Osteocyte (in vitro differentiated cells): Measurements from ENCODE around the gene SRGAP3. TPM values are rescaled to one million over a fixed set of nuclear protein-coding genes. Genes with fewer than 3 reads are reported as not detected.

Source experiments
- DNase-seq: peaks from one replicate; pipeline ENCODE4 v3.0.0; 2021; ENCODE audit warnings: mixed read lengths; ENCODE audit not compliant: unreplicated experiment; ENCODE audit errors: extremely low spot score
- H3K27ac Mint-ChIP-seq: one replicate; pipeline ENCODE4 v1.8.0; 2021; ENCODE audit warnings: mild to moderate bottlenecking, mixed read lengths; ENCODE audit not compliant: unreplicated experiment
- H3K27me3 Mint-ChIP-seq: one replicate; pipeline ENCODE4 v1.8.0; 2021; ENCODE audit warnings: mixed read lengths; ENCODE audit not compliant: unreplicated experiment
- H3K36me3 Mint-ChIP-seq: one replicate; pipeline ENCODE4 v1.8.0; 2021; ENCODE audit warnings: mixed read lengths; ENCODE audit not compliant: unreplicated experiment
- H3K4me1 Mint-ChIP-seq: one replicate; pipeline ENCODE4 v1.8.0; 2021; ENCODE audit warnings: mixed read lengths; ENCODE audit not compliant: unreplicated experiment
- H3K4me3 Mint-ChIP-seq: one replicate; pipeline ENCODE4 v1.8.0; 2021; ENCODE audit warnings: mild to moderate bottlenecking, moderate library complexity, mixed read lengths; ENCODE audit not compliant: unreplicated experiment
- H3K9me3 Mint-ChIP-seq: one replicate; pipeline ENCODE4 v1.8.0; 2021; ENCODE audit warnings: mixed read lengths; ENCODE audit not compliant: unreplicated experiment
- total RNA-seq: library from RNA; stranded (reverse); gene quantifications from 2 replicates; pipeline ENCODE4 v1.2.1, GENCODE V29; 2021
- TF ChIP-seq, protein P1 (sequence below): fragments of 200-600 bp; sonication (generic); IDR thresholded peaks from 2 replicates; pipeline ENCODE4 v1.5.0; 2021; ENCODE audit warnings: antibody characterized with exemption, mild to moderate bottlenecking, moderate library complexity

SRGAP3 gene
- total RNA-seq, 1 donor from 2014 or later = 2.6 TPM

DNA sequence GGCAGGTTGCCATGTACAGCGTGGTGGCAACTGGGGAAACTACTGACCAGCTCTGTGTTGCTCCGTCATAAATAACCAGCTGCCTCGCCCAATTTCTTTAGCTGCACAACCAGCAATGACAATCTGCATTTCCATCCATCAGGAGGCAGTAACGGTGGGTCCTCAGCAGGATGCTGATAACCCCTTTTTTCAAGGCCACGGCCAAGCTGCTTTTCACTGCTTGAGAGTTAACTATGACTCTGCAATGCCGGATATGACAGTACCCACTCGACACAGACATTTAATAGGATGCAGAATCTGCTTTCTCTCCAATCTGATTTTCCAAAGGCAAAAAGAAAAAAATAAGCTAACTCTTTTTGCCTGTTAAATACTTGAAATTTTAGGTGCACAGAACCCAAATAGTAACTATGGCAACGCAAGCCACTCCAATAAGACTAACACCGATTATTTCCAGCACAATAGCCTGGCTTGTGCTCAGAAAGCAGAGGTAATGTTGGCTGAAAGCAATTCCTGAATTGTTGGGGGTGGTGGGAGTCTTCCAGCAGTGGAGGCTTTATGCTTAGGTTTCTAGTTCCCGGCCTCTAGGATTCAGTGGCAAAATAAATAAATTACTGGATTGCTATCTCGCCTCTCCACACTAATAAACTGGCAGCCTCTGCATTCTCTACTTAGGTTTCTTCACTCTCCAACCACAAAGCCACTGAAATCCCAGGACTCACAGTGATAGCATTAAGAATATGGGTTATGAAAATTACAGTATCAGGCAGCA is 31.2 kb upstream of the SRGAP3 start:
- Mint-ChIP-seq H3K4me1 (no peaks in the 10 kb centered on the region), H3K9me3 (no peaks in the 10 kb centered on the region), H3K27me3 (peaks cover 11% of the 10 kb centered on the region), H3K36me3 (no peaks in the 10 kb centered on the region), H3K4me3 (no peak overlapping the region), H3K27ac (no peak overlapping the region)
- TF ChIP-seq, protein P1, sequence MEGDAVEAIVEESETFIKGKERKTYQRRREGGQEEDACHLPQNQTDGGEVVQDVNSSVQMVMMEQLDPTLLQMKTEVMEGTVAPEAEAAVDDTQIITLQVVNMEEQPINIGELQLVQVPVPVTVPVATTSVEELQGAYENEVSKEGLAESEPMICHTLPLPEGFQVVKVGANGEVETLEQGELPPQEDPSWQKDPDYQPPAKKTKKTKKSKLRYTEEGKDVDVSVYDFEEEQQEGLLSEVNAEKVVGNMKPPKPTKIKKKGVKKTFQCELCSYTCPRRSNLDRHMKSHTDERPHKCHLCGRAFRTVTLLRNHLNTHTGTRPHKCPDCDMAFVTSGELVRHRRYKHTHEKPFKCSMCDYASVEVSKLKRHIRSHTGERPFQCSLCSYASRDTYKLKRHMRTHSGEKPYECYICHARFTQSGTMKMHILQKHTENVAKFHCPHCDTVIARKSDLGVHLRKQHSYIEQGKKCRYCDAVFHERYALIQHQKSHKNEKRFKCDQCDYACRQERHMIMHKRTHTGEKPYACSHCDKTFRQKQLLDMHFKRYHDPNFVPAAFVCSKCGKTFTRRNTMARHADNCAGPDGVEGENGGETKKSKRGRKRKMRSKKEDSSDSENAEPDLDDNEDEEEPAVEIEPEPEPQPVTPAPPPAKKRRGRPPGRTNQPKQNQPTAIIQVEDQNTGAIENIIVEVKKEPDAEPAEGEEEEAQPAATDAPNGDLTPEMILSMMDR = no peak
- DNase-seq = no peak

DNA sequence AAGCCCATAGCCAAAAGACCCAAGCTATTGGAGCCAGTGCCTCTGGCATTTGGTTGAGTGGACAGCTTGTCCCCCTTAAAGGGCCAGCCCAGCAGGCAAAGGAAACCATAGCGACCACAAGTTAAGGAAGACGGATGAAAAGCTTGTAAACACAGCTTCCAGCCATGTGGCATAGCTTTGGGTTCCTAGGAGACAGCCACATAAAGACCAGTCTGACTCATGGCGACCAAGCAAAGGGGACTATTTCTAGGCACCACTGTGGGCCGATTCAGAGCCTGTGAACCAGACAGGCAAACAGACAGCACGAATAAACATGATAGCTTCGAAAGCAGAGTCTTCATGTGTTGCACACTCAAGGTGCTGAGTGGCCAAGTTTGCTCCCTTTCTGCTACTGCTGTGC is 30.5 kb upstream of the SRGAP3 start:
- Mint-ChIP-seq H3K27ac (no peak overlapping the region), H3K9me3 (no peaks in the 10 kb centered on the region), H3K4me1 (no peaks in the 10 kb centered on the region), H3K36me3 (no peaks in the 10 kb centered on the region), H3K27me3 (peaks cover 14% of the 10 kb centered on the region), H3K4me3 (no peak overlapping the region)
- DNase-seq = no peak
- TF ChIP-seq, protein P1 = no peak

DNA sequence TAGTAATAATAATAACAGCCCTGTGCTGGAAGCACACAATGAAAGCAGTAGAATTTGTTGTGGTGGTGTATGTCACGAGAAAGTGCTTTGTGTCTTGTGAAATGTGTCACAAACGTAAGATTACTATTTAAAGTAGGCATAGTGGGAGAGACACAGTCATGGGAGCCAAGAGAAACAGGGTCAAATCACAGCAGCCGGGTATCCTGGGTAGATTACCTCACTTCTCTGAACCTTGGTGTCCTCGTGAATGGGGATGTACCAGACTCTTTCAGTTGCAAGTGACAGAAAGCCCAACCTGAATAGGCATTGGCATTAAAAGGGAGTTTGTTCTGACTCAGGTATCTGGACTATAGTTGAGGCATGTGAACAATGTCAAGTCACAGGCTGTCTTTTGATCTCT is 29.1 kb upstream of the SRGAP3 start:
- no peak for DNase-seq
- peaks cover 12% of the 10 kb centered on the region for H3K27me3 Mint-ChIP-seq
- H3K36me3 Mint-ChIP-seq = no peaks in the 10 kb centered on the region
- no peaks in the 10 kb centered on the region for H3K9me3 Mint-ChIP-seq
- H3K27ac Mint-ChIP-seq = no peak overlapping the region
- no peaks in the 10 kb centered on the region for H3K4me1 Mint-ChIP-seq
- TF ChIP-seq, protein P1 = no peak
- no peak overlapping the region for H3K4me3 Mint-ChIP-seq

DNA sequence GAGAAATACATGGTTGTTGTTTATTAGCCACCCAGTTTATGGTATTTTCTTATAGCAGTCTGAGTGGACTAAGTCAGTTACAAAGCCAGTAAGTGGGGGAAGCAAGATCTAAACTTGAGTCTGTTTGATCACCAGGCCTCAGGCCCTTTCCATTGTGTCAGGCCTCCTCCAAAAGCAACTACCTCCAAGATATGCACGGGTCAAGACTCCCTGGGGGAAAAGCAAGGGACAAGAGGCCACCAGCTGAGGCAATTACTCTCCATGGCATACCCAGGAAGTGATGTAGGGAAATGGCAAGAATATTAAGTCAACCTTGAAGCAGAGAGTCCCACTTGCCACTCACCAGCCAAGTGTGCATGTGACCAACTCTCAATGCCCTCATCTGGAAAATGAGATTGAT is 28.6 kb upstream of the SRGAP3 start:
- no peak overlapping the region for H3K27ac Mint-ChIP-seq
- H3K36me3 Mint-ChIP-seq = no peaks in the 10 kb centered on the region
- H3K9me3 Mint-ChIP-seq = no peaks in the 10 kb centered on the region
- H3K4me3 Mint-ChIP-seq = no peak overlapping the region
- peaks cover 16% of the 10 kb centered on the region for H3K27me3 Mint-ChIP-seq
- TF ChIP-seq, protein P1 = no peak
- H3K4me1 Mint-ChIP-seq = no peaks in the 10 kb centered on the region
- no peak for DNase-seq

DNA sequence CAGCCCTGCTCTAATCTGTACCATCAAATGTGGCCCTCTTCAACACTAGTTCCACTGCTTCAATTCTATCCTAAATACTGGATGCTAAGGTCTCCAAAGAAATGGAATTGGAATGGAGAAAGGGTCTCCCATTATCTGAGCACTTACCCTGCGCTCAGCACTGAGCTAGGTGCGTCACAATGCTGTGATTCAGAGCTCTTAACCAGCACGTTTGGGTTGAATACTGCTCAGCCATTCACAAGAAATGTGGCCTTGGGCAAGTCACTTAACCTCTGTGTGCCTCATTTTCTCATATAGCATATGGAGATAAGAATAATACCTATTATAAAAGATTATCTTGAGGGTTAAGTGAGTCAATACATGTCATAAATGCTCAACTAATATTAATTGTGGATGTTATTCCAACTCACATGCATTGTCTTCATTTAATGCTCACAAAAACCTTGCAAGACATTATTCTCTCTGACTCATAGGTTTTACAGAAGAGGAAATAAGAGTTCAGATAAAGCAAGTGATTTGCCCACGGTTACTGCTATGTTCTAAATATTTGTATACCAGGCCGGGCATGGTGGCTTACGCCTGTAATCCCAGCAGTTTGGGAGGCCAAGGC is 27.4 kb upstream of the SRGAP3 start:
- Mint-ChIP-seq H3K27me3 (peaks cover 17% of the 10 kb centered on the region), H3K27ac (no peak overlapping the region), H3K4me3 (no peak overlapping the region), H3K4me1 (no peaks in the 10 kb centered on the region), H3K9me3 (no peaks in the 10 kb centered on the region), H3K36me3 (no peaks in the 10 kb centered on the region)
- no peak for DNase-seq
- TF ChIP-seq, protein P1 = no peak
